Effector memory CD8-positive, alpha-beta T cell (primary cell): ENCODE results near the gene UGT2A2.
"Not testable (repeated sequence)": the region's sequence is repeated elsewhere in the genome, so short reads cannot be mapped to it uniquely, and the experiment has no call there.

Experiments used
- ATAC-seq: fragments of 150-1000 bp; cut with Tn5 transposase; replicated peaks from 2 replicates; pipeline ENCODE4 v1.10.0; 2021; ENCODE audit warnings: mild to moderate bottlenecking, moderate library complexity
- DNase-seq, 3 experiments: peaks; one replicate each; pipeline ENCODE4 v3.0.0; 2021
- H3K27ac Mint-ChIP-seq, 2 donors: one replicate each; pipeline ENCODE4 v1.8.0; 2022; ENCODE audit warnings: mild to moderate bottlenecking in 2 of 2, mixed read lengths in 2 of 2, moderate library complexity in 2 of 2
- H3K27me3 Mint-ChIP-seq, 2 donors: one replicate each; pipeline ENCODE4 v1.8.0; 2022; ENCODE audit warnings: mixed read lengths in 2 of 2
- H3K36me3 Mint-ChIP-seq: one replicate; pipeline ENCODE4 v1.8.0; 2022; ENCODE audit warnings: mild to moderate bottlenecking, moderate library complexity, mixed read lengths; ENCODE audit not compliant: insufficient read depth
- H3K4me1 Mint-ChIP-seq, 2 donors: one replicate each; pipeline ENCODE4 v1.8.0; 2022; ENCODE audit warnings: low read depth in 2 of 2, mixed read lengths in 2 of 2
- H3K4me3 Mint-ChIP-seq, 2 donors: one replicate each; pipeline ENCODE4 v1.8.0; 2022; ENCODE audit warnings: mild to moderate bottlenecking in 2 of 2, mixed read lengths in 2 of 2, moderate library complexity in 2 of 2
- H3K9me3 Mint-ChIP-seq, 2 donors: one replicate each; pipeline ENCODE4 v1.8.0; 2022; ENCODE audit warnings: mixed read lengths in 2 of 2
- total RNA-seq, 9 experiments: gene quantifications; one replicate each; lab custom pipeline; 2026; lab: John Stamatoyannopoulos, UW

Gene UGT2A2
- 0 reads per million in 9 experiments for total RNA-seq

DNA sequence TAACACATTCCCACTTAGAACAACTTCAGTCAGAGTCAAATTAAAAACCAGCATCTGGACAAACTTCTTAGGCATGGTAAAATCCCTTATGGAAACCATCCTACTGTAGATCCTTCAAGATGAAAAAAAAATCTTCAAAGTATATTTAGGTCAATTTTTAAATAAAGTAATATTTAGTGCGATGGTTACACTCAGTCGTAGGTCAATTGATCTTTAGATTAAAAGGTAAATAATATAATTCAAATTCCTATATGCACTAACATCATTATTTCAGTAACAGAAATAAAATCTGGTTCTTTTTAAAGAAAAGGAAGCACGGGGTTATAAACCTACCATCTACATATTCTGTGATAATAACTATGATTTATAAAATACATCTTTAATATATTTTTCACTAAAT lies at the start of gene UGT2A2:
TSS of gene UGT2A2 (minus strand) at position 101 of the 400 bp plus-strand sequence. CDS start at position 99, 2 bp downstream.
- H3K4me3 Mint-ChIP-seq: no peak within 1 kb of the TSS
- no peaks in the 10 kb centered on the region for H3K27me3 Mint-ChIP-seq
- H3K36me3 Mint-ChIP-seq: no peaks in the 10 kb centered on the region
- H3K27ac Mint-ChIP-seq: no peak within 1 kb of the TSS
- no peaks in the 10 kb centered on the region for H3K4me1 Mint-ChIP-seq
- DNase-seq (no peak), ATAC-seq (no peak)
- H3K9me3 Mint-ChIP-seq: peaks cover 6% of the 10 kb centered on the region in 2 donors

DNA sequence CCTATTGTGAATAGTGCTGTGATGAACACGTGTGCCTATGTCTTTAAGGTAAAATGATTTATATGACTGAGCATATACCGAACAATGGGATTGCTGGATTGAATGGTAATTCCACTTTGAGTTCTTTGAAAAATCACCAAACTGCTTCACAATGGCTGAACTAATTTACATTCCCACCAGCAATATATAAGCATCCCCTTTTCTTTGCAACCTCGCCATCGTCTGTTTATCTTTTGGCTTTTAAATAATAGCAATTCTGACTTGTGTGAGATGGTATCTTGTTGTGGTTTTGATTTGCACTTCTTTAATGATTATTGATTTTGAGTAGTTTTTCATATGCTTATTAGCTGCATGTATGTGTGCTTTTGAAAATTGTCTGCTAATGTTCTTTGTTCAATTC lies 45.4 kb upstream of the UGT2A2 start:
- no peak overlapping the region for H3K27ac Mint-ChIP-seq
- H3K4me3 Mint-ChIP-seq: no peak overlapping the region
- ATAC-seq (no peak), DNase-seq (no peak)
- no peaks in the 10 kb centered on the region for H3K27me3 Mint-ChIP-seq
- peaks cover 0 to 2% of the 10 kb centered on the region in 2 donors for H3K9me3 Mint-ChIP-seq
- H3K36me3 Mint-ChIP-seq: no peaks in the 10 kb centered on the region
- no peaks in the 10 kb centered on the region for H3K4me1 Mint-ChIP-seq

DNA sequence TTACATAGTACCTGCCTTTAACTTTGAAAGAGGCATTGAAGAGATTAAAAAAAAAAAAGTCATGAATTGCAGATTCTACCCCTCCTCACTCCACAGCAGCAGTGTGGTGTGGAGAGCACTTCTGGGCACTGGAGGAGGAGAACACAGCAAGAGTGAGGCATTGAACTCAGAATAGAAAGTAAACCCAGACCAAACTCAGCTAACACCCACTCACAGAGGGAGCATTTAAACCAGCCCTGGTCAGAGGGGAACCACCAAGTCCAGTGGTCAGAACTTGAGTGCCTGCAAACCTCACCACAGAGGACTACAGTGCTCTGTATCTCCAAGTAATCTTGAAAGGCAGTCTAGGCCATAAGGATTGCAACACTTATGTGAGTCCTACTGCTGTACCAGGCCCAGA lies 29.2 kb upstream of the UGT2A2 start:
- H3K36me3 Mint-ChIP-seq: no peaks in the 10 kb centered on the region
- H3K27ac Mint-ChIP-seq: no peak overlapping the region
- H3K4me3 Mint-ChIP-seq: no peak overlapping the region
- H3K9me3 Mint-ChIP-seq: peaks cover 0 to 2% of the 10 kb centered on the region in 2 donors
- no peaks in the 10 kb centered on the region for H3K4me1 Mint-ChIP-seq
- H3K27me3 Mint-ChIP-seq: no peaks in the 10 kb centered on the region
- DNase-seq (no peak), ATAC-seq (no peak)

DNA sequence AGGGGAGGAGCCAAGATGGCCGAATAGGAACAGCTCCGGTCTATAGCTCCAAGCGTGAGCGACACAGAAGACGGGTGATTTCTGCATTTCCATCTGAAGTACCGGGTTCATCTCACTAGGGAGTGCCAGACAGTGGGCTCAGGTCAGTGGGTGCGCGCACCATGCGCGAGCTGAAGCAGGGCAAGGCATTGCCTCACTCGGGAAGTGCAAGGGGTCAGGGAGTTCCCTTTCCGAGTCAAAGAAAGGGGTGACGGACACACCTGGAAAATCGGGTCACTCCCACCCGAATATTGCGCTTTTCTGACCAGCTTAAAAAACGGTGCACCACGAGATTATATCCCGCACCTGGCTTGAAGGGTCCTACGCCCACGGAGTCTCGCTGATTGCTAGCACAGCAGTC lies 24.6 kb upstream of the UGT2A2 start:
- H3K9me3 Mint-ChIP-seq, H3K27ac Mint-ChIP-seq, H3K4me1 Mint-ChIP-seq, ATAC-seq, H3K4me3 Mint-ChIP-seq, H3K27me3 Mint-ChIP-seq, DNase-seq, H3K36me3 Mint-ChIP-seq: not testable (repeated sequence)

DNA sequence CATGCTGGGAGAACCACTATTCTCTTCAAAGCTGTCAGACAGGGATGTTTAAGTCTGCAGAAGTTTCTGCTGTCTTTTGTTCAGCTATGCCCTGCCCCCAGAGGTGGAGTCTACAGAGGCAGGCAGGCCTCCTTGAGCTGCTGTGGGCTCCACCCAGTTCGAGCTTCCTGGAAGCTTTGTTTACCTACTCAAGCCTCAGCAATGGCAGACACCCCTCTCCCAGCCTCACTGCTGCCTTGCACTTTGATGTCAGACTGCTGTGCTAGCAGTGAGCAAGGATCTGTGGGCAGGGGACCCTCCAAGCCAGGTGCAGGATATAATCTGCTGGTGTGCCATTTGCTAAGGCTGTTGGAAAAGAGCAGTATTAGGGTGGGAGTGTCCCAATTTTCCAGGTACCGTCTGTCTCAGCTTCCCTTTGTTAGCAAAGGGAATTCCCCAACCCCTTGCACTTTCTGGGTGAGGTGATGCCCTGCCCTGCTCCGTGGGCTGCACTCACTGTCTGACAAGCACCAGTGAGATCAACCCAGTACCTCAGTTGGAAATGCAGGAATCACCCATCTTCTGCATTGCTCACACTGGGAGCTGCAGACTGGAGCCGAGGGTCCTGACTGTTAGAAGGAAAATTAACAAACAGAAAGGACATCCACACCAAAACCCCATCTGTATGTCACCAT lies 21.8 kb upstream of the UGT2A2 start:
- H3K4me1 Mint-ChIP-seq, DNase-seq, H3K36me3 Mint-ChIP-seq, H3K9me3 Mint-ChIP-seq, H3K27me3 Mint-ChIP-seq, H3K4me3 Mint-ChIP-seq, H3K27ac Mint-ChIP-seq, ATAC-seq: not testable (repeated sequence)

DNA sequence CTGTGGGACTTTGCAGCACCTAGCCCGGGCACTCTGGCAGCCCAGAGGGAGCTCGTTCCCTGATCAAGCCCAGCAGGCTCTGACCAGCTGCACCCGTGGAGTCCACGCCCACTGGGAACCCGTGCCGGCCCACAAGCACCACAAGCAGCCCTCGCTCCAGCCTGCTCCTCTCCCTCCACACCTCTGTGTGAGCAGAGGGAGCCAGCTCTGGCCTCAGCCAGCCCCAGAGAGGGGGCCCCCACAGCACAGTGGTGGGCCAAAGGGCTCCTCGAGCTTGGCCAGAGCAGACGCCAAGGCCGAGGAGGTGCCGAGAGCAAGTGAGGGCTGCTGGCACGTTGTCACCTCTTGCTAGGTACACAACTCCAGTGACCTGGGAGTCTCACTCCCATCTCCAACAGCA lies 18.7 kb upstream of the UGT2A2 start:
- Mint-ChIP-seq H3K27me3 (no peaks in the 10 kb centered on the region), H3K4me3 (no peak overlapping the region), H3K4me1 (no peaks in the 10 kb centered on the region), H3K9me3 (peaks cover under 1 to 8% of the 10 kb centered on the region in 2 donors), H3K36me3 (no peaks in the 10 kb centered on the region), H3K27ac (no peak overlapping the region)
- DNase-seq (no peak), ATAC-seq (no peak)

DNA sequence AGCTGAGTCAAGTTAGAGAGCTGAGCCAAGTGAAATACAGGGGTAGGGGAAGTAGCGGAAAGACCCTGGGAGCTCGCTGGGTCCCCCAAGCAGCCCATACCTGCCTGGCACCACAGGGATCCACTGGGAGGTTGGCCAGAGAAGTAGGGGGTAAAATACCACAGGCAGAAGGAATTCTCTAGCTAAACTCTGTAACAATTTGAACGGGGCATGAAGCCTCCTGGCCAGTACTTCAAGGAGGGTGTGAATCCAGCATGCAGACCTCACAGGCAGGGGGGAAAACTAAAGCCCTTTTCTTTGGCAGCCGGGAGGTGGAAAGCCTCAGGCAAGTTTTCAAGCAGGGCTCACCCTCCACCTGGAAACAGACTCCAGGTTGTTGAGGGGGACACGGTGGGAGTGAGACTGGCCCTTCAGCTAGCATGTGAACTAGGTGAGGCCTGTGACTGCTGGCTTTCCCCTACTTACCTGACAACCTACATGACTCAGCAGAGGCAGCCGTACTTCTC lies 17.3 kb upstream of the UGT2A2 start:
- no peak for DNase-seq
- no peaks in the 10 kb centered on the region for H3K4me1 Mint-ChIP-seq
- no peaks in the 10 kb centered on the region for H3K36me3 Mint-ChIP-seq
- H3K27me3 Mint-ChIP-seq: no peaks in the 10 kb centered on the region
- H3K27ac Mint-ChIP-seq: no peak overlapping the region
- H3K4me3 Mint-ChIP-seq: no peak overlapping the region
- ATAC-seq: no peak
- peaks cover 0 to 7% of the 10 kb centered on the region in 2 donors for H3K9me3 Mint-ChIP-seq

DNA sequence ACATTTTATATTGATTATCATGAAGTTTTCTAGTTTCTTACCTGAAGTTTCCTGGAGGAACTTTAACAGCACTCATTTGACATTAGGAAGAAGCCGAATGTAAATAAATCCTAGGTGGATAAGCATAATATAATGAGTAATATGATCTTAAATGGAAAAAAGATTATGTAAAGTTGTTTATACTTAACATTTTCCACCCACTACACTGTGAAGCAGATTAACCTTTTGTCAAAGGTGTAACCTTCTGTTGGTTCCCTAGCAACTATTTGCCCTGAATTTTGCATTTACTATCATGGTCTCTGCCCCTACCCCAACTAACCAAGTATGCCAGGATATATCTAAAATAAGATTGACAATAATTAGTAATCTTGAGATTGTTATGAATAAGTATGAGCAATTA lies 13.7 kb upstream of the UGT2A2 start, which contains the start of gene UGT2A1:
TSS of gene UGT2A1 (minus strand) at position 101 of the 400 bp plus-strand sequence. CDS start 5,603 bp downstream, outside the sequence.
- Mint-ChIP-seq H3K27ac (no peak within 1 kb of the TSS), H3K27me3 (no peaks in the 10 kb centered on the region), H3K36me3 (no peaks in the 10 kb centered on the region), H3K4me3 (no peak within 1 kb of the TSS), H3K9me3 (peaks cover 0 to 5% of the 10 kb centered on the region in 2 donors), H3K4me1 (no peaks in the 10 kb centered on the region)
- ATAC-seq: no peak
- DNase-seq: no peak

DNA sequence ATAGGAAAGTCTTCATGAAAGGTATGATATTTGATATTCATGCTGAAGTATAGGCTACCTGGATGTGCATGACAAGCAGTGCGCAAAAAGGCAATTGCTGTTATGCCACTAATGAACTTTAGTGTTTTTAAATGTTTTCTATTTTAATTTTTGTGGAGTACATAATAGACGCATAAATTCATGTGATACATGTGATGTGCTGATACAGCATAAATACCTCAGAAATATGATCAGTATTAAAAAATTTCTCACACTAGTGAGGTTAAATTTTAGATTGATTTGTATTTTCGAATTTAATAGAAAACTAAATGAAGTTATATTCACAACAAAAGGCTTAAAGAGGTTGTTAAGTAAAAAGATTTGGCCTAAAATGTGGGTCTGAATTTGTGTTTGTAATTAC lies 11.4 kb upstream of the UGT2A2 start:
- H3K36me3 Mint-ChIP-seq: no peaks in the 10 kb centered on the region
- ATAC-seq (no peak), DNase-seq (no peak)
- no peaks in the 10 kb centered on the region for H3K4me1 Mint-ChIP-seq
- H3K9me3 Mint-ChIP-seq: peaks cover 0 to 5% of the 10 kb centered on the region in 2 donors
- no peaks in the 10 kb centered on the region for H3K27me3 Mint-ChIP-seq
- no peak overlapping the region for H3K27ac Mint-ChIP-seq
- no peak overlapping the region for H3K4me3 Mint-ChIP-seq

DNA sequence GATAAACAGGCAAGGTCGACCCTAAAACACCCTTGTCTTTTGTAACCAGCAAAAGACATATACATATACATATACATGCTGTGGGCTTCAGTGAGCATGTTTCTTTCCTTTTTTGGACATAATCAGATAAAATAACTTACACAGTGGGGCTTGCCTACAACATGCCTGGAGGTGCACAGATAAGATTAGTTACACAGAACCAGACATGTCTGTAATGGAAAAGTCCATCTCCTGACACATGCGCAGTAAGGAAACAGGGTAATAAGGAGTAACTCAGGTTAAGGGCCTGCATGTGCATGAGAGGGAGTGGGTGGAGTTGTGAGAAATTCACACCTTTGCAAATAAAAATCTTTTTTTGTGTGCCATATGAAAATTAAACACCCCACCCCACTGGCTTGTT lies 10.2 kb upstream of the UGT2A2 start:
- H3K27me3 Mint-ChIP-seq: no peaks in the 10 kb centered on the region
- ATAC-seq: no peak
- no peaks in the 10 kb centered on the region for H3K36me3 Mint-ChIP-seq
- no peak for DNase-seq
- peaks cover 0 to 2% of the 10 kb centered on the region in 2 donors for H3K9me3 Mint-ChIP-seq
- no peak overlapping the region for H3K4me3 Mint-ChIP-seq
- H3K27ac Mint-ChIP-seq: no peak overlapping the region
- no peaks in the 10 kb centered on the region for H3K4me1 Mint-ChIP-seq

DNA sequence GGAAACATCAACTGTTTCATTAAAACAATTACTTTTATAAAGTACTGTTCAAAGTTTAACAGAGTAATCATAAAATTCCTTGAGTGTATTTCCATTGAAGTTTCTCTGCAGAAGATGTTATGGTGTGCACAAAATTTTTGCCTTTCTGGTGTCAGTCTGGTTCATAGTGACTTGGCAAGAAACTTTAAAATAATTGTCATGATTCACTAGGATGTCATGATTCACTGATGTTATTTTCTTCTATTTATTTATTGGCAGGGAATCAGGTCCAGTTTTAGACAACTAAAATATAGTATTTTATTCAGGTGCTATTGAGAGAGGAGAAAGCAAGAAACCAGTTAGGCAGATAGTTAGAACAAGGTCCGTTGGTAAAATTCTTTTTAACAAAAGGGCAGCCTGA lies 9.8 kb upstream of the UGT2A2 start:
- no peak for DNase-seq
- ATAC-seq: no peak
- no peaks in the 10 kb centered on the region for H3K4me1 Mint-ChIP-seq
- H3K36me3 Mint-ChIP-seq: no peaks in the 10 kb centered on the region
- peaks cover 2% of the 10 kb centered on the region in 2 donors for H3K9me3 Mint-ChIP-seq
- no peak overlapping the region for H3K27ac Mint-ChIP-seq
- H3K27me3 Mint-ChIP-seq: no peaks in the 10 kb centered on the region
- no peak overlapping the region for H3K4me3 Mint-ChIP-seq

DNA sequence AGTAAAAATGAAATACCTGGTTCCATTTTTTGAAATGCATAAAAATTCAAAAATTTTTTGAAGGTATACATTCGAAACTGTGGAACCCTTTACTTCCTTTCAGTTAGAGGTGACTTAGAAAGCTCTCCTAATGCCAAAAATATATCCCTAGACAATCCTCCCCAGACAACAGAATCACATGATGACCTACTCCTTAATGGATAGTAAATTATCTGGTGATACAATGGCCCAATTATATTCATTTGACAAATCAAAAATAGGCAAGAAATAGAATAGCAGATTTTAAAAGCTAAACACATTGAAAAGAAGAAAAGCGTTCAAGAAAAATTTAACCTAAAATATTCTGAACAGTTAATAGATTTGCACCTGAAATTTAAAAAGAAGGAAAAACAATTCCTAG lies 3.5 kb upstream of the UGT2A2 start:
- no peak overlapping the region for H3K27ac Mint-ChIP-seq
- H3K36me3 Mint-ChIP-seq: no peaks in the 10 kb centered on the region

DNA sequence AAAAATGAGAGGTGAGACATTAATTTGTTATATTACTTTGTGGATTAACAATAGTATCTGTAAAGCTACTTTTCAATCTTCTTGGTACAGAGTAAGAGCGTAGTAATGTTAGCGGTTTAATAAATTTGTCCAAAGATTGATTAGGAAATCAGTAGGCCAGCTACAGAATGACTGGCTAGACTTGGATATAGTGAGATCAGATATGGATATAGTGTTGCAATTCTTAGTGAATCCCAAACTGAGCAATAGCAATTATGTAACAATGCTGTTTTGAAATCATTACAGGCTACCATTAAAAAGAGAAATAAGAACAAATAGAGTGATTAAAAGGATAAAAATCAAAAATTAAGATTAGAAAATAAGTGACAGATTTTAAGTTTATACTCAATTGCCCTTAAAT lies 847 bp upstream of the UGT2A2 start:
- peaks cover 6% of the 10 kb centered on the region in 2 donors for H3K9me3 Mint-ChIP-seq
- no peak overlapping the region for H3K27ac Mint-ChIP-seq
- H3K27me3 Mint-ChIP-seq: no peaks in the 10 kb centered on the region
- no peaks in the 10 kb centered on the region for H3K4me1 Mint-ChIP-seq
- no peaks in the 10 kb centered on the region for H3K36me3 Mint-ChIP-seq
- ATAC-seq: no peak
- no peak overlapping the region for H3K4me3 Mint-ChIP-seq
- DNase-seq: no peak

More for the DNA sequence above, 3.5 kb upstream of the UGT2A2 start:
- no peak for ATAC-seq
- Mint-ChIP-seq H3K4me1 (no peaks in the 10 kb centered on the region), H3K9me3 (peaks cover 2 to 6% of the 10 kb centered on the region in 2 donors), H3K27me3 (no peaks in the 10 kb centered on the region), H3K4me3 (no peak overlapping the region)
- DNase-seq: no peak

DNA sequence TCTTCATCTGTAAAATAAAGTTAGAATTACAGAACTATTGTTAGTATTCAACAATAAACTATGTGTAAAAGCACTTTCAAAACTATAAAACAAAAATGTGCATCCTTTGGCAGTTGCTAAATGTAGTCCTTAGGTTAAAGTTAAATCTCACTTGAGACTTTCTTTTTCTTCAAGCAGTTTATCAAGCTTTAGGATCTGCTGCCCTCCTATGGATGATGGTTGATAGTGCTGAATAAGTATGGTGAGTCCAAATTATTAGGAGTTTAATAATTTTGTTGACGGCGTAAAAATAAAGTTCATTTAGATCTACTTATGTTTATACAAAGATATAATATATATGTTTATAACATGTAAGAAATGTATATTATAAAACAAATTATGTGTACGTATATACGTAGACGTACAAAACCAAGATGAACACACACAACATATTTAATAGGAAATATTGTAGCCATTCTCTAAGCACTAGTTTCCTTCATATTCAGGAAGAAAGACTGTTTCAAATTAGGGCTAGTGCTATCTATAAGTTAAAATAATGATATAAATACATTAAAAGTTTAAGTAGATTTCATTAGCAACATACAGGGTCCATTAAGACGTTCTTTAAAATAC lies 22.3 kb downstream of the UGT2A2 start:
- peaks cover 6 to 8% of the 10 kb centered on the region in 2 donors for H3K9me3 Mint-ChIP-seq
- H3K36me3 Mint-ChIP-seq: no peaks in the 10 kb centered on the region
- H3K27me3 Mint-ChIP-seq: no peaks in the 10 kb centered on the region
- no peaks in the 10 kb centered on the region for H3K4me1 Mint-ChIP-seq
- H3K4me3 Mint-ChIP-seq: no peak overlapping the region
- H3K27ac Mint-ChIP-seq: no peak overlapping the region
- DNase-seq (no peak), ATAC-seq (no peak)
